ENCODE data around the gene NOSIP.

The NOSIP gene

GRCh38 chr19:49544154-49544553 is 36.2 kb downstream of the NOSIP start:
- no peak for DNase-seq

- DNase-seq = no peak
Measured at GRCh38 chr19:49543032-49543431, 37.3 kb downstream of the NOSIP start.

- no peak for DNase-seq
Measured at GRCh38 chr19:49542446-49542845, 37.9 kb downstream of the NOSIP start.

GRCh38 chr19:49541914-49542313 is 38.4 kb downstream of the NOSIP start:
- no peak for DNase-seq

GRCh38 chr19:49539192-49539952 is 41.0 kb downstream of the NOSIP start:
- no peak for DNase-seq

GRCh38 chr19:49538643-49539042 is 41.7 kb downstream of the NOSIP start:
- no peak for DNase-seq

- no peak for DNase-seq
Measured at GRCh38 chr19:49536921-49537462, 43.4 kb downstream of the NOSIP start.

GRCh38 chr19:49534632-49535385 is 45.5 kb downstream of the NOSIP start:
- DNase-seq = no peak

GRCh38 chr19:49533551-49534488 is 46.5 kb downstream of the NOSIP start:
- peak; percentile 87 for DNase-seq

GRCh38 chr19:49530708-49531107 is 49.6 kb downstream of the NOSIP start:
- DNase-seq = no peak

- DNase-seq = no peak
Measured at GRCh38 chr19:49528211-49528771, 52.1 kb downstream of the NOSIP start.

- DNase-seq = no peak
Measured at GRCh38 chr19:49524812-49525455, 55.4 kb downstream of the NOSIP start.

- DNase-seq = no peak
Measured at GRCh38 chr19:49520705-49521319, 59.5 kb downstream of the NOSIP start.

- DNase-seq = no peak
Measured at GRCh38 chr19:49518033-49518432, 62.3 kb downstream of the NOSIP start.

- no peak for DNase-seq
Measured at GRCh38 chr19:49515767-49516166, 64.6 kb downstream of the NOSIP start.

GRCh38 chr19:49514151-49514550 is 66.2 kb downstream of the NOSIP start:
- no peak for DNase-seq

GRCh38 chr19:49513746-49514118 is 66.6 kb downstream of the NOSIP start:
- no peak for DNase-seq

- DNase-seq = peak; percentile 62
Measured at GRCh38 chr19:49512970-49513745, 67.2 kb downstream of the NOSIP start.

- no peak for DNase-seq
Measured at GRCh38 chr19:49507803-49508494, 72.4 kb downstream of the NOSIP start.

- DNase-seq = peak; percentile 83
Measured at GRCh38 chr19:49506575-49507105, 73.7 kb downstream of the NOSIP start.

Data from CD4-positive, alpha-beta T cell treated with Interleukin-6 for 4 hours (primary cell).